GM12878 (cell line): ENCODE measurements around the gene HK1. TPM values are rescaled to one million over a fixed set of nuclear protein-coding genes. Genes with fewer than 3 reads are reported as not detected.

Experiments
- BCL11A ChIP-seq: IDR thresholded peaks from 2 replicates; pipeline ENCODE4 v1.6.1; 2011; ENCODE audit warnings: low read depth, low read length
- BCLAF1 ChIP-seq: fragments of 450-650 bp; IDR thresholded peaks from 2 replicates; pipeline ENCODE4 v1.6.1; 2017; ENCODE audit warnings: antibody characterized with exemption, mild to moderate bottlenecking, moderate library complexity
- CEBPZ ChIP-seq: fragments of 150-350 bp; IDR thresholded peaks from 2 replicates; pipeline ENCODE4 v1.6.1; 2016; ENCODE audit warnings: low read depth, low read length
- CTCF ChIP-seq, 3 experiments: IDR thresholded peaks in 2 of 3; conservative IDR thresholded peaks in 1 of 3; 2 replicates each; pipeline ENCODE4 v1.5.1; 2011; ENCODE audit warnings: low read depth in 3 of 3, low read length in 3 of 3, mild to moderate bottlenecking in 3 of 3, control low read depth in 2 of 3, moderate library complexity in 2 of 3, inconsistent platforms in 1 of 3, mixed read lengths in 1 of 3; ENCODE audit not compliant: control insufficient read depth in 2 of 3, insufficient read depth in 1 of 3; ENCODE audit errors: extremely low read depth in 1 of 3
- FOS ChIP-seq: IDR thresholded peaks from 3 replicates; pipeline ENCODE4 v1.6.1; 2011; ENCODE audit warnings: borderline replicate concordance; ENCODE audit not compliant: insufficient read length; ENCODE audit errors: extremely low read depth
- HDAC6 ChIP-seq: fragments of 200-600 bp; sonication (generic); IDR thresholded peaks from one replicate; pipeline ENCODE4 v1.8.0; 2017; ENCODE audit warnings: antibody characterized with exemption; ENCODE audit not compliant: unreplicated experiment
- JUNB ChIP-seq: IDR thresholded peaks from 2 replicates; pipeline ENCODE4 v1.6.1; 2016; ENCODE audit warnings: antibody characterized with exemption, mild to moderate bottlenecking
- MEF2A ChIP-seq: IDR thresholded peaks from 2 replicates; pipeline ENCODE4 v1.6.1; 2011; ENCODE audit warnings: low read depth, mild to moderate bottlenecking, low read length, moderate library complexity; ENCODE audit not compliant: insufficient read depth
- MYC ChIP-seq: IDR thresholded peaks from 2 replicates; pipeline ENCODE4 v1.6.1; 2011; ENCODE audit warnings: mild to moderate bottlenecking, low read length, moderate library complexity, inconsistent platforms; ENCODE audit not compliant: insufficient read depth, insufficient replicate concordance, insufficient read length, severe bottlenecking
- PAX5 ChIP-seq: IDR thresholded peaks from 2 replicates; pipeline ENCODE4 v1.6.1; 2011; ENCODE audit warnings: low read depth, low read length, borderline replicate concordance
- RB1 ChIP-seq: fragments of 450-650 bp; formaldehyde crosslinking; IDR thresholded peaks from 2 replicates; pipeline ENCODE4 v1.6.1; 2017; ENCODE audit warnings: mild to moderate bottlenecking, borderline replicate concordance
- SMARCA5 ChIP-seq: fragments of 450-650 bp; IDR thresholded peaks from 2 replicates; pipeline ENCODE4 v1.6.1; 2017; ENCODE audit warnings: mild to moderate bottlenecking
- SMC3 ChIP-seq: IDR thresholded peaks from 2 replicates; pipeline ENCODE4 v1.6.1; 2011; ENCODE audit warnings: low read length, improper control_type of control experiment, borderline replicate concordance
- ZBTB33 ChIP-seq: fragments of 450-650 bp; IDR thresholded peaks from 2 replicates; pipeline ENCODE4 v1.6.1; 2017; ENCODE audit warnings: mild to moderate bottlenecking
- ZNF217 ChIP-seq: fragments of 450-650 bp; IDR thresholded peaks from 2 replicates; pipeline ENCODE4 v1.6.1; 2017; ENCODE audit warnings: antibody characterized with exemption, mild to moderate bottlenecking
- polyA plus RNA-seq, 11 experiments: library from polyadenylated mRNA; depleted of rRNA in 4 of 11; unstranded in 6 of 11; stranded (reverse) in 5 of 11; fragments of >200 nt; fragmentation: Nextera tagmentation in 4 of 11; fragmentation: Illumina TruSeq in 1 of 11; extraction: Ambion mirVana in 4 of 11; extraction: Trizol in 1 of 11; gene quantifications; 1 replicate in 1 of 11; 2 replicates in 10 of 11; pipeline versions ENCODE4 v1.2.1 to v1.2.3, GENCODE V29; 2011 to 2016; ENCODE audit warnings: inconsistent platforms in 2 of 11, missing spikeins in 2 of 11, low read depth in 1 of 11
- total RNA-seq, 4 experiments: library from RNA; depleted of rRNA in 3 of 4; stranded (reverse); fragments of >200 nt in 3 of 4; fragmentation: Illumina TruSeq in 1 of 4; extraction: Trizol in 1 of 4; gene quantifications; 2 replicates each; pipeline versions ENCODE4 v1.2.1 to v1.2.3, GENCODE V29; 2013 to 2021
- TF ChIP-seq, protein P1 (sequence below): IDR thresholded peaks from 2 replicates; pipeline ENCODE4 v1.6.1; 2012; ENCODE audit warnings: low read depth, low read length, improper control_type of control experiment
- TF ChIP-seq, protein P2 (sequence below): fragments of 450-650 bp; conservative IDR thresholded peaks from 2 replicates; pipeline ENCODE4 v1.6.1; 2017; ENCODE audit warnings: mild to moderate bottlenecking, moderate library complexity

Gene HK1
- total and polyA plus RNA-seq, 10 of the 15 experiments (the other 5 are each of a cell fraction or from before 2014, with no cell fraction given): 3.4 to 77.3 (median 46.6) TPM

DNA sequence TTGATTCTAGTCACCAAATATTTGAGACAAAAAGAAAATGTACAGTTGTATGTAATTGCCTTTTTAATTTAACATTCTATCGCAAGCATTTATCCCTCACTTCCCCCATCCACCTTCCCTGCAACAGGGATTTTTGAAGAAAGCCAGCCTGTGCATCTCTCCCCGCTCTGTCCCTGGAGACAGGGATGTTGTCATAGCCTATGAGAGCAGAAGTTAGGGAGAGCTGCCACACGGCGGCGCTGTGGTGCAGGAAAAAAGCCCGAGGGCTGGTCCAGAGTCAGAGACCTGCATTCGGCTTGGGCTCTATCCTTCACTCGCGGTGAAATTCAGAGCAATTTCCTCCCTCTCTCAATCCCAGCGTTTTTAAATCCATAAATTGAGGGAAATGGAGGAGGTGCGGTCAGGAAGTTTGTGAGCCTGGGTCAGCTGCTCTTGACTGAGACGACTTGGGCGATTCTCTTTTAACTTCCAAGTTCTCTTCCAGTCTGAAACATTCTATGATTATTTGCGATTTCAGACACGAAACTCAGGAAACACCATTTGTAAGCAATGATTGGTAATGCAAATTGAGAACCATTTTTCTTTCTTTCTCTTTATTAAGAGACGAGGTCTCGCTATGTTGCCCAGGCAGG lies 40.7 kb upstream of the HK1 start (continued):
- TF ChIP-seq BCLAF1 (no peak), MYC (no peak), ZNF217 (no peak), PAX5 (no peak), SMC3 (peak; percentile 98), MEF2A (no peak), CEBPZ (no peak), BCL11A (no peak), FOS (no peak), HDAC6 (no peak), ZBTB33 (no peak), JUNB (no peak), CTCF (IDR thresholded peaks at IDR 0.05 in 2 of 3, conservative IDR thresholded peaks at IDR 0.05 in 1 of 3; ENCODE audit: control insufficient read depth in 2 of 3, extremely low read depth in 1 of 3, insufficient read depth in 1 of 3, low read depth in 3 of 3, low read length in 3 of 3) (peak; percentile 85 to 98 (median 93)), RB1 (peak; percentile 67; the same call in 1 of the 2 replicates), SMARCA5 (peak; percentile 53; the same call in 1 of the 2 replicates)
- TF ChIP-seq, protein P1, sequence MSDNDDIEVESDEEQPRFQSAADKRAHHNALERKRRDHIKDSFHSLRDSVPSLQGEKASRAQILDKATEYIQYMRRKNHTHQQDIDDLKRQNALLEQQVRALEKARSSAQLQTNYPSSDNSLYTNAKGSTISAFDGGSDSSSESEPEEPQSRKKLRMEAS: no peak
- TF ChIP-seq, protein P2, sequence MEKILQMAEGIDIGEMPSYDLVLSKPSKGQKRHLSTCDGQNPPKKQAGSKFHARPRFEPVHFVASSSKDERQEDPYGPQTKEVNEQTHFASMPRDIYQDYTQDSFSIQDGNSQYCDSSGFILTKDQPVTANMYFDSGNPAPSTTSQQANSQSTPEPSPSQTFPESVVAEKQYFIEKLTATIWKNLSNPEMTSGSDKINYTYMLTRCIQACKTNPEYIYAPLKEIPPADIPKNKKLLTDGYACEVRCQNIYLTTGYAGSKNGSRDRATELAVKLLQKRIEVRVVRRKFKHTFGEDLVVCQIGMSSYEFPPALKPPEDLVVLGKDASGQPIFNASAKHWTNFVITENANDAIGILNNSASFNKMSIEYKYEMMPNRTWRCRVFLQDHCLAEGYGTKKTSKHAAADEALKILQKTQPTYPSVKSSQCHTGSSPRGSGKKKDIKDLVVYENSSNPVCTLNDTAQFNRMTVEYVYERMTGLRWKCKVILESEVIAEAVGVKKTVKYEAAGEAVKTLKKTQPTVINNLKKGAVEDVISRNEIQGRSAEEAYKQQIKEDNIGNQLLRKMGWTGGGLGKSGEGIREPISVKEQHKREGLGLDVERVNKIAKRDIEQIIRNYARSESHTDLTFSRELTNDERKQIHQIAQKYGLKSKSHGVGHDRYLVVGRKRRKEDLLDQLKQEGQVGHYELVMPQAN: no peak
